CD14-positive monocyte (primary cell): ENCODE data around the gene KRT85. TPM values are rescaled to one million over a fixed set of nuclear protein-coding genes. Genes with fewer than 3 reads are reported as not detected.

Experiments
- DNase-seq, 3 donors: peaks; one replicate each; pipeline ENCODE4 v3.0.0-alpha.2; 2011 to 2022
- H2AFZ ChIP-seq: 2 replicates; pipeline ENCODE4 v1.6.0; 2012; ENCODE audit warnings: mild to moderate bottlenecking, low read depth, low read length, inconsistent platforms; ENCODE audit not compliant: insufficient read depth, poor library complexity, severe bottlenecking
- H3K27ac ChIP-seq, 2 donors: 1 replicate in 1 of 2; 2 replicates in 1 of 2; pipeline ENCODE4 v1.5.1; 2012 to 2013; ENCODE audit warnings: low read length in 2 of 2, control low read depth in 1 of 2, inconsistent platforms in 1 of 2, low read depth in 1 of 2, mild to moderate bottlenecking in 1 of 2
- H3K27me3 ChIP-seq, 2 donors: one replicate each; pipeline versions ENCODE4 v1.6.0 to v1.6.1; 2011 to 2013; ENCODE audit warnings: low read length in 2 of 2; ENCODE audit not compliant: control insufficient read depth in 2 of 2, insufficient read depth in 2 of 2
- H3K36me3 ChIP-seq, 2 donors: replicated peaks in 1 of 2; 1 replicate in 1 of 2; 2 replicates in 1 of 2; pipeline versions ENCODE4 v1.5.1 to v1.6.1; 2012 to 2013; ENCODE audit warnings: low read length in 2 of 2, control low read depth in 1 of 2, inconsistent platforms in 1 of 2, mild to moderate bottlenecking in 1 of 2; ENCODE audit not compliant: insufficient read depth in 2 of 2, control insufficient read depth in 1 of 2
- H3K4me1 ChIP-seq, 2 donors: 1 replicate in 1 of 2; 2 replicates in 1 of 2; pipeline versions ENCODE4 v1.5.1 to v1.6.1; 2012 to 2013; ENCODE audit warnings: low read length in 2 of 2, control low read depth in 1 of 2, inconsistent platforms in 1 of 2, mild to moderate bottlenecking in 1 of 2, moderate library complexity in 1 of 2; ENCODE audit not compliant: insufficient read depth in 2 of 2, control insufficient read depth in 1 of 2
- H3K4me2 ChIP-seq: replicated peaks from 2 replicates; pipeline ENCODE3; 2012; ENCODE audit warnings: low read length, moderate library complexity, mild to moderate bottlenecking; ENCODE audit not compliant: poor library complexity, severe bottlenecking; ENCODE audit errors: extremely low read depth
- H3K4me3 ChIP-seq, 3 experiments: fragments of 200-600 bp in 1 of 3; sonication (generic) in 1 of 3; replicated peaks in 1 of 3; 1 replicate in 2 of 3; 2 replicates in 1 of 3; pipeline ENCODE4 v1.5.1; 2011 to 2013; ENCODE audit warnings: low read length in 3 of 3, mild to moderate bottlenecking in 3 of 3, control low read depth in 2 of 3, low read depth in 2 of 3, inconsistent platforms in 1 of 3, moderate library complexity in 1 of 3
- H3K79me2 ChIP-seq: 2 replicates; pipeline ENCODE4 v1.6.0; 2012; ENCODE audit warnings: mild to moderate bottlenecking, control low read depth, inconsistent platforms, low read length, moderate library complexity; ENCODE audit not compliant: insufficient read depth
- H3K9ac ChIP-seq: 2 replicates; pipeline ENCODE4 v1.6.0; 2017; ENCODE audit warnings: low read length, mild to moderate bottlenecking; ENCODE audit not compliant: insufficient read depth, poor library complexity, severe bottlenecking
- H3K9me3 ChIP-seq, 2 donors: replicated peaks in 1 of 2; 1 replicate in 1 of 2; 2 replicates in 1 of 2; pipeline versions ENCODE4 v1.5.1 to v1.6.1; 2012 to 2013; ENCODE audit warnings: low read length in 2 of 2, control low read depth in 1 of 2; ENCODE audit not compliant: control insufficient read depth in 1 of 2, insufficient read depth in 1 of 2
- H4K20me1 ChIP-seq: 2 replicates; pipeline ENCODE4 v1.6.0; 2012; ENCODE audit warnings: mild to moderate bottlenecking, low read length, control low read depth, moderate library complexity; ENCODE audit not compliant: insufficient read depth
- H3K27ac Mint-ChIP-seq, 7 donors: one replicate each; pipeline ENCODE4 v1.8.0; 2020; ENCODE audit warnings: mild to moderate bottlenecking in 7 of 7, mixed read lengths in 7 of 7, moderate library complexity in 6 of 7, inconsistent platforms in 2 of 7
- H3K27me3 Mint-ChIP-seq, 3 donors: one replicate each; pipeline ENCODE4 v1.8.0; 2021 to 2022; ENCODE audit warnings: low read depth in 3 of 3, mild to moderate bottlenecking in 3 of 3, mixed read lengths in 3 of 3, moderate library complexity in 3 of 3, inconsistent platforms in 1 of 3
- H3K36me3 Mint-ChIP-seq, 2 donors: one replicate each; pipeline ENCODE4 v1.8.0; 2020; ENCODE audit warnings: mixed read lengths in 2 of 2, inconsistent platforms in 1 of 2, mild to moderate bottlenecking in 1 of 2
- H3K4me1 Mint-ChIP-seq: one replicate; pipeline ENCODE4 v1.8.0; 2020; ENCODE audit warnings: mild to moderate bottlenecking, mixed read lengths
- H3K4me3 Mint-ChIP-seq, 2 donors: one replicate each; pipeline ENCODE4 v1.8.0; 2020; ENCODE audit warnings: mild to moderate bottlenecking in 2 of 2, mixed read lengths in 2 of 2, moderate library complexity in 1 of 2
- H3K9me3 Mint-ChIP-seq, 7 donors: one replicate each; pipeline ENCODE4 v1.8.0; 2020 to 2022; ENCODE audit warnings: mixed read lengths in 7 of 7, mild to moderate bottlenecking in 6 of 7, moderate library complexity in 6 of 7, inconsistent platforms in 2 of 7
- CTCF ChIP-seq: fragments of 200-600 bp; IDR thresholded peaks from one replicate; pipeline ENCODE4 v1.8.0; 2022; ENCODE audit warnings: antibody characterized with exemption, mild to moderate bottlenecking
- WGBS: methylation state at CpG from one replicate; pipeline ENCODE4 v1.1.5; 2013; ENCODE audit warnings: missing lambda C conversion rate; ENCODE audit not compliant: insufficient coverage; 5-methylcytosine and 5-hydroxymethylcytosine counted together
- intact Hi-C, 2 donors: fragments of 100-400 bp; cut with micrococcal nuclease; formaldehyde crosslinking; loops; one replicate each; pipeline versions ENCODE4 v1.15.0 to v1.15.1; 2023
- polyA plus RNA-seq, 3 donors: library from polyadenylated mRNA; depleted of rRNA in 1 of 3; unstranded in 2 of 3; stranded (reverse) in 1 of 3; fragments of 300-500 nt in 2 of 3; fragments of >200 nt in 1 of 3; fragmentation: Illumina TruSeq in 2 of 3; gene quantifications; 1 replicate in 2 of 3; 2 replicates in 1 of 3; pipeline ENCODE4 v1.2.3, GENCODE V29; 2012 to 2021

KRT85 gene
- polyA plus RNA-seq, 3 donors: not detected

GRCh38 chr12:52344111-52344510 is 23.2 kb downstream of the KRT85 start:
- no peaks in the 10 kb centered on the region for H3K79me2 ChIP-seq
- H3K9ac ChIP-seq: no peak overlapping the region
- no peak overlapping the region for H3K4me3 Mint-ChIP-seq
- no peaks in the 10 kb centered on the region for H3K36me3 ChIP-seq
- no peaks in the 10 kb centered on the region for H3K36me3 Mint-ChIP-seq
- no peaks in the 10 kb centered on the region for H3K4me1 Mint-ChIP-seq
- no peak overlapping the region for H3K4me2 ChIP-seq
- no peak for DNase-seq
- WGBS: 97% methylated on average over 9 of the region's 12 CpGs
- no peak for TF ChIP-seq CTCF
- H3K27ac Mint-ChIP-seq: peak overlapping the region in 1 of 7 donors; percentile 20
- no peak overlapping the region for H2AFZ ChIP-seq
- no peaks in the 10 kb centered on the region for H4K20me1 ChIP-seq
- H3K27me3 ChIP-seq: no peaks in the 10 kb centered on the region
- H3K4me1 ChIP-seq: no peaks in the 10 kb centered on the region
- H3K4me3 ChIP-seq: no peak overlapping the region
- peaks cover 0 to 5% (median 3%) of the 10 kb centered on the region in 7 donors for H3K9me3 Mint-ChIP-seq
- no peaks in the 10 kb centered on the region for H3K9me3 ChIP-seq
- H3K27me3 Mint-ChIP-seq: peaks cover 3 to 14% (median 5%) of the 10 kb centered on the region in 3 donors
- H3K27ac ChIP-seq: no peak overlapping the region
- intact Hi-C loops: no loop called here

- Histone ChIP-seq H3K9me3 (no peaks in the 10 kb centered on the region), H3K79me2 (no peaks in the 10 kb centered on the region), H3K27ac (no peak overlapping the region), H2AFZ (no peak overlapping the region), H3K9ac (no peak overlapping the region), H3K27me3 (no peaks in the 10 kb centered on the region), H3K4me3 (no peak overlapping the region), H3K4me1 (no peaks in the 10 kb centered on the region), H4K20me1 (no peaks in the 10 kb centered on the region), H3K36me3 (no peaks in the 10 kb centered on the region), H3K4me2 (no peak overlapping the region)
- Mint-ChIP-seq H3K4me1 (no peaks in the 10 kb centered on the region), H3K36me3 (no peaks in the 10 kb centered on the region), H3K4me3 (no peak overlapping the region), H3K9me3 (peaks cover 0 to 5% (median 3%) of the 10 kb centered on the region in 7 donors), H3K27ac (no peak overlapping the region), H3K27me3 (peaks cover 3 to 14% (median 7%) of the 10 kb centered on the region in 3 donors)
- TF ChIP-seq CTCF: no peak
- intact Hi-C loops: no loop called here
- no CpG with 5 or more reads among the region's 2 CpGs for WGBS
- DNase-seq: no peak
These were observed 23.7 kb downstream of the KRT85 start for GRCh38 chr12:52343550-52343949.
